SJCRH30 (cell line): ENCODE measurements around the gene ERCC6L. TPM values are rescaled to one million over a fixed set of nuclear protein-coding genes. Genes with fewer than 3 reads are reported as not detected.
A peak's percentile ranks its signal among the peaks of the same experiment; 100 is the strongest.

Source experiments
- DNase-seq, 2 experiments: peaks; one replicate each; pipeline ENCODE4 v3.0.0-alpha.2; 2015 to 2020
- H3K27ac ChIP-seq: fragments of 250-450 bp; sonication (Bioruptor Pico); 2 replicates; pipeline ENCODE4 v1.5.1; 2020; ENCODE audit warnings: mild to moderate bottlenecking, moderate library complexity
- H3K27me3 ChIP-seq: fragments of 250-450 bp; sonication (Bioruptor Pico); 2 replicates; pipeline ENCODE4 v1.5.1; 2020; ENCODE audit warnings: mild to moderate bottlenecking, moderate library complexity
- H3K36me3 ChIP-seq: fragments of 250-450 bp; sonication (Bioruptor Pico); 2 replicates; pipeline ENCODE4 v1.5.1; 2020; ENCODE audit warnings: mild to moderate bottlenecking, moderate library complexity
- H3K4me1 ChIP-seq: fragments of 250-450 bp; sonication (Bioruptor Pico); 2 replicates; pipeline ENCODE4 v1.5.1; 2020; ENCODE audit warnings: mild to moderate bottlenecking, moderate library complexity
- H3K4me3 ChIP-seq: fragments of 250-450 bp; sonication (Bioruptor Pico); 2 replicates; pipeline ENCODE4 v1.5.1; 2020; ENCODE audit warnings: mild to moderate bottlenecking, moderate library complexity
- H3K9me3 ChIP-seq: fragments of 250-450 bp; sonication (Bioruptor Pico); replicated peaks from 2 replicates; pipeline ENCODE4 v1.5.1; 2020; ENCODE audit warnings: mild to moderate bottlenecking, moderate library complexity
- total RNA-seq: library from RNA; depleted of rRNA; stranded (reverse); fragments of >200 nt; shearing (Covaris generic); gene quantifications from 2 replicates; pipeline ENCODE4 v1.2.3, GENCODE V29; 2014; rRNA removed

Gene ERCC6L
- 34.8 and 36.6 TPM in 2 replicates for total RNA-seq

- no peaks in the 10 kb centered on the region for H3K9me3 ChIP-seq
- H3K27me3 ChIP-seq, result no peaks in the 10 kb centered on the region
- H3K4me1 ChIP-seq, result no peaks in the 10 kb centered on the region
- H3K4me3 ChIP-seq, result peak within 1 kb of the TSS; percentile 77
- DNase-seq, result peak; percentile 96 to 97
- H3K27ac ChIP-seq, result peak within 1 kb of the TSS; percentile 74
- H3K36me3 ChIP-seq, result peaks cover 30% of the 10 kb centered on the region
These were observed at the start of gene ERCC6L for GRCh38 chrX:72238721-72239475. TSS of gene ERCC6L (minus strand) at chrX:72239027. CDS start at chrX:72238911, 116 bp downstream.

GRCh38 chrX:72282302-72282701, 43.5 kb upstream of the ERCC6L start:
- H3K9me3 ChIP-seq, result no peaks in the 10 kb centered on the region
- no peak overlapping the region for H3K27ac ChIP-seq

GRCh38 chrX:72280321-72280845, 41.6 kb upstream of the ERCC6L start:
- Histone ChIP-seq H3K4me3 (no peak overlapping the region), H3K9me3 (no peaks in the 10 kb centered on the region), H3K4me1 (no peaks in the 10 kb centered on the region), H3K27ac (no peak overlapping the region), H3K27me3 (no peaks in the 10 kb centered on the region), H3K36me3 (peaks cover 13% of the 10 kb centered on the region)
- no peak for DNase-seq

More at GRCh38 chrX:72282302-72282701, 43.5 kb upstream of the ERCC6L start:
- H3K4me3 ChIP-seq, result no peak overlapping the region
- H3K27me3 ChIP-seq, result no peaks in the 10 kb centered on the region
- no peaks in the 10 kb centered on the region for H3K36me3 ChIP-seq
- no peak for DNase-seq
- H3K4me1 ChIP-seq, result no peaks in the 10 kb centered on the region

GRCh38 chrX:72276478-72276953, 37.7 kb upstream of the ERCC6L start:
- H3K9me3 ChIP-seq, result no peaks in the 10 kb centered on the region
- H3K27me3 ChIP-seq, result no peaks in the 10 kb centered on the region
- peak overlapping the region; percentile 85 for H3K4me3 ChIP-seq
- peaks cover 6% of the 10 kb centered on the region; the same call in 1 of the 2 replicates for H3K4me1 ChIP-seq
- peak overlapping the region; percentile 83 for H3K27ac ChIP-seq
- no peak for DNase-seq
- peaks cover 51% of the 10 kb centered on the region for H3K36me3 ChIP-seq

GRCh38 chrX:72274526-72274925, 35.7 kb upstream of the ERCC6L start:
- H3K4me3 ChIP-seq, result peak overlapping the region; percentile 85
- peaks cover 70% of the 10 kb centered on the region for H3K36me3 ChIP-seq
- H3K9me3 ChIP-seq, result no peaks in the 10 kb centered on the region
- peaks cover 6% of the 10 kb centered on the region; the same call in 1 of the 2 replicates for H3K4me1 ChIP-seq
- no peaks in the 10 kb centered on the region for H3K27me3 ChIP-seq
- no peak for DNase-seq
- H3K27ac ChIP-seq, result no peak overlapping the region

- H3K4me1 ChIP-seq, result peaks cover 6% of the 10 kb centered on the region; the same call in 1 of the 2 replicates
- no peak overlapping the region for H3K27ac ChIP-seq
- H3K36me3 ChIP-seq, result peaks cover 78% of the 10 kb centered on the region
These were observed 34.9 kb upstream of the ERCC6L start for GRCh38 chrX:72273718-72274117.

GRCh38 chrX:72272868-72273267, 34.0 kb upstream of the ERCC6L start:
- H3K27me3 ChIP-seq, result no peaks in the 10 kb centered on the region
- DNase-seq, result no peak
- no peaks in the 10 kb centered on the region for H3K9me3 ChIP-seq
- peaks cover 86% of the 10 kb centered on the region for H3K36me3 ChIP-seq
- no peak overlapping the region for H3K27ac ChIP-seq
- H3K4me3 ChIP-seq, result no peak overlapping the region
- H3K4me1 ChIP-seq, result peaks cover 6% of the 10 kb centered on the region; the same call in 1 of the 2 replicates

More at GRCh38 chrX:72273718-72274117, 34.9 kb upstream of the ERCC6L start:
- Histone ChIP-seq H3K9me3 (no peaks in the 10 kb centered on the region), H3K27me3 (no peaks in the 10 kb centered on the region), H3K4me3 (no peak overlapping the region)
- no peak for DNase-seq

- no peak for DNase-seq
- H3K36me3 ChIP-seq, result peaks cover 89% of the 10 kb centered on the region
- no peaks in the 10 kb centered on the region for H3K9me3 ChIP-seq
- no peaks in the 10 kb centered on the region for H3K27me3 ChIP-seq
- H3K4me3 ChIP-seq, result no peak overlapping the region
- H3K4me1 ChIP-seq, result peaks cover 6% of the 10 kb centered on the region; the same call in 1 of the 2 replicates
- H3K27ac ChIP-seq, result no peak overlapping the region
These were observed 33.0 kb upstream of the ERCC6L start for GRCh38 chrX:72271812-72272211.

- no peaks in the 10 kb centered on the region for H3K27me3 ChIP-seq
- H3K27ac ChIP-seq, result no peak overlapping the region
- no peak overlapping the region for H3K4me3 ChIP-seq
- no peaks in the 10 kb centered on the region for H3K9me3 ChIP-seq
- peaks cover 85% of the 10 kb centered on the region for H3K36me3 ChIP-seq
- peaks cover 6% of the 10 kb centered on the region; the same call in 1 of the 2 replicates for H3K4me1 ChIP-seq
- no peak for DNase-seq
These were observed 32.4 kb upstream of the ERCC6L start for GRCh38 chrX:72271091-72271788.

- peaks cover 6% of the 10 kb centered on the region; the same call in 1 of the 2 replicates for H3K4me1 ChIP-seq
- peaks cover 77% of the 10 kb centered on the region for H3K36me3 ChIP-seq
- H3K9me3 ChIP-seq, result no peaks in the 10 kb centered on the region
- no peak overlapping the region for H3K4me3 ChIP-seq
- no peaks in the 10 kb centered on the region for H3K27me3 ChIP-seq
- H3K27ac ChIP-seq, result no peak overlapping the region
- DNase-seq, result no peak
These were observed 31.6 kb upstream of the ERCC6L start for GRCh38 chrX:72270316-72270866.

- DNase-seq, result no peak
- no peaks in the 10 kb centered on the region for H3K27me3 ChIP-seq
- no peaks in the 10 kb centered on the region for H3K9me3 ChIP-seq
- no peak overlapping the region for H3K4me3 ChIP-seq
- peaks cover 2% of the 10 kb centered on the region; the same call in 1 of the 2 replicates for H3K4me1 ChIP-seq
- H3K27ac ChIP-seq, result no peak overlapping the region
- H3K36me3 ChIP-seq, result peaks cover 71% of the 10 kb centered on the region
These were observed 30.9 kb upstream of the ERCC6L start for GRCh38 chrX:72269671-72270251.

GRCh38 chrX:72268597-72269365, 30.0 kb upstream of the ERCC6L start:
- Histone ChIP-seq H3K9me3 (no peaks in the 10 kb centered on the region), H3K27me3 (no peaks in the 10 kb centered on the region), H3K4me3 (no peak overlapping the region), H3K4me1 (no peaks in the 10 kb centered on the region; the same call in 1 of the 2 replicates), H3K36me3 (peaks cover 61% of the 10 kb centered on the region), H3K27ac (no peak overlapping the region)
- DNase-seq, result no peak

- DNase-seq, result no peak
- Histone ChIP-seq H3K4me1 (no peaks in the 10 kb centered on the region; the same call in 1 of the 2 replicates), H3K9me3 (no peaks in the 10 kb centered on the region)
These were observed 26.4 kb upstream of the ERCC6L start for GRCh38 chrX:72265263-72265662.

GRCh38 chrX:72262077-72262476, 23.2 kb upstream of the ERCC6L start:
- no peak for DNase-seq
- Histone ChIP-seq H3K4me1 (peaks cover 5% of the 10 kb centered on the region), H3K27me3 (no peaks in the 10 kb centered on the region)

More at GRCh38 chrX:72265263-72265662, 26.4 kb upstream of the ERCC6L start:
- Histone ChIP-seq H3K27ac (no peak overlapping the region), H3K36me3 (peaks cover 27% of the 10 kb centered on the region), H3K4me3 (no peak overlapping the region), H3K27me3 (no peaks in the 10 kb centered on the region)

More at GRCh38 chrX:72262077-72262476, 23.2 kb upstream of the ERCC6L start:
- no peak overlapping the region for H3K27ac ChIP-seq
- H3K36me3 ChIP-seq, result no peaks in the 10 kb centered on the region
- no peak overlapping the region for H3K4me3 ChIP-seq
- H3K9me3 ChIP-seq, result no peaks in the 10 kb centered on the region
